SK-N-SH (cell line): ENCODE results near the gene NR2F1. TPM values are rescaled to one million over a fixed set of nuclear protein-coding genes. Genes with fewer than 3 reads are reported as not detected.

Experiments
- CTCF ChIA-PET: fragments of 300-600, 350-600 bp; formaldehyde crosslinking; extraction: SDS; loops from one replicate; lab custom pipeline; 2021; lab: Yijun Ruan, JAX
- POLR2A ChIA-PET: fragments of 350-600 bp; sonication (Branson Sonifier 250); formaldehyde crosslinking; extraction: SDS; loops from one replicate; lab custom pipeline; 2020; ENCODE audit warnings: antibody characterized with exemption, inconsistent platforms; lab: Yijun Ruan, JAX
- DNase-seq: peaks from one replicate; pipeline ENCODE4 v3.0.0; 2012
- H2AFZ ChIP-seq: fragments of 200-600 bp; sonication (generic); 2 replicates; pipeline ENCODE4 v1.8.1; 2016; ENCODE audit warnings: antibody characterized with exemption, mild to moderate bottlenecking, low read depth
- H3F3A ChIP-seq: fragments of 200-600 bp; sonication (generic); replicated peaks from 2 replicates; pipeline ENCODE3; 2016; ENCODE audit warnings: antibody characterized with exemption, mild to moderate bottlenecking; ENCODE audit not compliant: insufficient read depth
- H3K27ac ChIP-seq, 2 experiments: fragments of 200-500 bp in 1 of 2; fragments of 200-600 bp in 1 of 2; sonication (Bioruptor generic) in 1 of 2; sonication (generic), shearing (Covaris generic) in 1 of 2; 2 replicates each; pipeline versions ENCODE4 v1.5.1 to v1.6.1; 2014 to 2016; ENCODE audit warnings: low read depth in 2 of 2, inconsistent platforms in 1 of 2, low read length in 1 of 2, mild to moderate bottlenecking in 1 of 2, mixed read lengths in 1 of 2
- H3K27me3 ChIP-seq: fragments of 200-600 bp; sonication (generic), shearing (Covaris generic); 2 replicates; pipeline ENCODE4 v1.6.1; 2016; ENCODE audit warnings: mixed run types; ENCODE audit not compliant: insufficient read depth
- H3K36me3 ChIP-seq, 2 experiments: fragments of 200-500 bp in 1 of 2; fragments of 200-600 bp in 1 of 2; sonication (Bioruptor generic) in 1 of 2; sonication (generic) in 1 of 2; replicated peaks in 1 of 2; 2 replicates each; pipeline versions ENCODE3 to v1.5.1; 2014 to 2016; ENCODE audit warnings: low read length in 1 of 2, mild to moderate bottlenecking in 1 of 2; ENCODE audit not compliant: insufficient read depth in 2 of 2, control insufficient read depth in 1 of 2
- H3K4me1 ChIP-seq, 2 experiments: fragments of 200-500 bp in 1 of 2; fragments of 200-600 bp in 1 of 2; sonication (Bioruptor generic) in 1 of 2; sonication (generic), shearing (Covaris generic) in 1 of 2; 2 replicates each; pipeline versions ENCODE4 v1.5.1 to v1.6.1; 2014 to 2016; ENCODE audit warnings: low read depth in 1 of 2, low read length in 1 of 2, mixed run types in 1 of 2; ENCODE audit not compliant: insufficient read depth in 2 of 2, control insufficient read depth in 1 of 2
- H3K4me2 ChIP-seq: fragments of 200-600 bp; sonication (generic), shearing (Covaris generic); 2 replicates; pipeline ENCODE4 v1.6.1; 2017; ENCODE audit warnings: mixed run types
- H3K4me3 ChIP-seq, 2 experiments: fragments of 200-500 bp in 1 of 2; fragments of 200-600 bp in 1 of 2; sonication (Bioruptor generic) in 1 of 2; sonication (generic), shearing (Covaris generic) in 1 of 2; 2 replicates each; pipeline versions ENCODE4 v1.5.1 to v1.8.1; 2014 to 2016; ENCODE audit warnings: low read depth in 2 of 2, inconsistent platforms in 1 of 2, low read length in 1 of 2, mild to moderate bottlenecking in 1 of 2, mixed read lengths in 1 of 2, moderate library complexity in 1 of 2
- H3K79me2 ChIP-seq: fragments of 200-600 bp; sonication (generic); 2 replicates; pipeline ENCODE4 v1.8.1; 2017; ENCODE audit warnings: mild to moderate bottlenecking; ENCODE audit not compliant: insufficient read depth
- H3K9ac ChIP-seq: fragments of 200-600 bp; sonication (generic); 2 replicates; pipeline ENCODE4 v1.6.1; 2017; ENCODE audit warnings: mixed run types
- H3K9me2 ChIP-seq: fragments of 200-600 bp; sonication (generic); 2 replicates; pipeline ENCODE4 v1.6.1; 2017; ENCODE audit warnings: mixed run types
- H3K9me3 ChIP-seq: fragments of 200-600 bp; sonication (generic); 2 replicates; pipeline ENCODE4 v1.6.1; 2017; ENCODE audit warnings: mixed run types, mild to moderate bottlenecking, moderate library complexity
- H4K20me1 ChIP-seq: fragments of 200-600 bp; sonication (generic); 2 replicates; pipeline ENCODE4 v1.6.1; 2017; ENCODE audit warnings: mild to moderate bottlenecking, mixed run types; ENCODE audit not compliant: insufficient read depth
- CHD2 ChIP-seq: fragments of 150-350 bp; IDR thresholded peaks from 2 replicates; pipeline ENCODE4 v1.6.1; 2018; ENCODE audit warnings: low read length; ENCODE audit not compliant: partially characterized antibody
- EP300 ChIP-seq, 2 experiments: IDR thresholded peaks; 2 replicates each; pipeline versions ENCODE4 v1.4.0 to v1.6.1; 2012; ENCODE audit warnings: borderline replicate concordance in 1 of 2, low read depth in 1 of 2, low read length in 1 of 2
- EZH2phosphoT487 ChIP-seq: fragments of 200-600 bp; sonication (generic); IDR thresholded peaks from 2 replicates; pipeline ENCODE4 v1.6.1; 2017; ENCODE audit warnings: low read depth, mixed run types, mild to moderate bottlenecking, antibody characterized with exemption, moderate library complexity, borderline replicate concordance
- RAD21 ChIP-seq: IDR thresholded peaks from 2 replicates; pipeline ENCODE4 v1.6.1; 2012; ENCODE audit warnings: mild to moderate bottlenecking, low read length
- RCOR1 ChIP-seq: fragments of 150-350 bp; IDR thresholded peaks from 2 replicates; pipeline ENCODE4 v1.6.1; 2017; ENCODE audit warnings: antibody characterized with exemption, low read length
- RXRA ChIP-seq: IDR thresholded peaks from 2 replicates; pipeline ENCODE4 v1.4.0; 2012; ENCODE audit warnings: low read depth, mild to moderate bottlenecking, borderline replicate concordance
- TEAD4 ChIP-seq: IDR thresholded peaks from 2 replicates; pipeline ENCODE4 v1.4.0; 2012; ENCODE audit warnings: mild to moderate bottlenecking, borderline replicate concordance; ENCODE audit not compliant: insufficient read depth
- WGBS: methylation state at CpG from one replicate; pipeline ENCODE4 v1.1.6; 2017; ENCODE audit warnings: low lambda C conversion rate; 5-methylcytosine and 5-hydroxymethylcytosine counted together
- polyA plus RNA-seq, 3 experiments: library from polyadenylated mRNA; depleted of rRNA; stranded (reverse); fragments of >200 nt; gene quantifications; 2 replicates each; pipeline ENCODE4 v1.2.3, GENCODE V29; 2012
- TF ChIP-seq, protein P1 (sequence below): IDR thresholded peaks from 2 replicates; pipeline ENCODE4 v1.4.0; 2012; ENCODE audit warnings: low read depth
- TF ChIP-seq, protein P2 (sequence below): fragments of 150-350 bp; IDR thresholded peaks from 2 replicates; pipeline ENCODE4 v1.6.1; 2016; ENCODE audit warnings: mild to moderate bottlenecking, low read depth, low read length

Gene NR2F1
- polyA plus RNA-seq, 1 of the 3 experiments (the other 2 are of a cell fraction) = 47.1 TPM

DNA sequence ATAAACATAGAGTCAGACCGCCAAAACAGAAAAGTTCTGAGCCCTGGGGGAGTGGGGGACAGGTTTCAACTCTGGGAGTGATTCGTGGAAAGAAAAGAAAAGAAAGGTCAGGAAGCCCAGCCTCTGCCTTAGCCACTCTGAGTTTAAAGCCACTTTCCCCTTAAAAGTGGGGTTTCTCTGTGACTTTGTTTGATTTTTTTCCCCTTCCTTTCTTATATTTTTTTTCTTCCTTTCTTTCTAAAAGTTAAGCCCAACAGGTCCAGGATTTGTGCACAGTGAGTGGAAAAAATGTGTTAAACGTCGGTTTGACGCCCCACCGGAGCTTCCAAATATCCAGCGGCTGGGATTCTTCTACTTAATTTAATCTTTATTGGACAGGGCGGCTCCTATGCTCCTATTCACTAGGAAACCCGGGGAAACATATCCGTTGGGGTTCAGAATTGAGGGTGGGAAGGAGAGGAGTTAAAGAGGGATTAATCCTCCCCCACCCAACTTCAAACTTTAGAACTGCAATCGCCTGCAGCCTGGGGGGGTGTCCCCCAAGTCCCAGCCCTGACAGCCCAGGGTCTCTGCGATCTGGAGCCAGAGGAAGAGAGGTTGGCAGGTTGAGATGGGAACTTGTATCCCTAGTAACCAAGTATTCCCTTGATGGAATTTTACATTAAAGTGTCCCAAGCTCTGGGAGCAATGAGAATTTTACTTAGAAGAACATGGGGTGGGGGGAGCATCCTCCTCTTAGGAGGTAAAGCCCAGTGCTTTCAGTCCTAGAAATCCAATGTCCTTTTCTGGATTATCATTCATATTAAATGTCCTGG, 8.3 kb upstream of the NR2F1 start (continued):
- TF ChIP-seq EP300 (IDR thresholded peaks at IDR 0.05; ENCODE audit: borderline replicate concordance in 1 of 2, low read depth in 1 of 2, low read length in 1 of 2) (no peak), TEAD4 (no peak), RAD21 (no peak), EZH2phosphoT487 (no peak)
- TF ChIP-seq, protein P1, sequence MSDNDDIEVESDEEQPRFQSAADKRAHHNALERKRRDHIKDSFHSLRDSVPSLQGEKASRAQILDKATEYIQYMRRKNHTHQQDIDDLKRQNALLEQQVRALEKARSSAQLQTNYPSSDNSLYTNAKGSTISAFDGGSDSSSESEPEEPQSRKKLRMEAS = no peak
- TF ChIP-seq, all 33 proteins: peak for 0

DNA sequence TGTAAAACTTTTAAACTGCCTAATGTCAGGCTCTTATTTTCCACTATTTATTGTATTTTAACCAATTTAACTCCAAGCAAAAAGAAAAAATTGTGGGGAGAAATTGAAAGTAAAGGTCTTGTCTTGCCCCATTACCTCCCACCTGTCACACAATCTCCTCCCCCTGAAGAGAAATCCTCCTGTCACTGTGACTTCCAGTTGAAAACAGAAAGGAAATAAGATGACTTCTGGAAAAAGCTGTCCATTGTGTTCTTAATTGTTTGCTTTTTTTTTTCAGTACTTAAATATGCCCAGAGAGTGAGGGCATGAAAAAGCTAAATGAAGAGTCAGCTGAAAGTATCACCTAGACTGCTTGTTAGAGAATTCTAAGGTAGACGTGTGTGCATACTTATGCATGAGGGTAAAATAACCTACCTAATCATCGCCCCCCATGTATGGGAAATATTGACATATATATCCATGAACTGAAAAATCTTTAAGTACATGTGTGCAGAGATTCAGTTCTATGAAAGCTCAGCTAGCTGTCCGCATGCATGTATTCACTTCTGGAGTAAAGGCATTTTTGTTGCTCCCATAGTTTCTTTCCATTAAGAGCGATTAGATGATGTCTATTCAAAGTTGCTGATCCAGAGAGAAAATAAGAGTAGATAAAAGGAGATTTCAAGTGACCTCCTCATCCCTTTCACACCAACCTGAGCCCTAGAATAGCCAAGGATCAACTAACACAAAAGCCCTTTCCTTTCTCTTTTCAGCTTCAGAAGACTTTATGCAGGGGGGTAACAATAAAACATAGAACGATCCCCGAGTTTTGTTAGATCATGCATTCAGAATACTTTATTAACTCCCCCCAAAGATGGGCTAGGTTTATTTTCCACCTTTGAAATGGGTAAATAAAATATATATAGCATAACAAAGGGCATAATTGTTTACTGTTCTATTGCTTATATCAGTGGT, 7.3 kb upstream of the NR2F1 start:
- Histone ChIP-seq H3K27ac (no peak overlapping the region), H3K9ac (no peak overlapping the region), H3K9me2 (no peaks in the 10 kb centered on the region), H3K4me1 (peaks cover 6 to 9% of the 10 kb centered on the region in 2 experiments; a peak in 2 of 4 replicates), H3K4me3 (no peak overlapping the region), H3K36me3 (peaks cover 0 to 15% of the 10 kb centered on the region in 2 experiments), H4K20me1 (no peaks in the 10 kb centered on the region), H3F3A (peaks cover 4% of the 10 kb centered on the region), H2AFZ (no peak overlapping the region), H3K4me2 (peak overlapping the region; percentile 26; the same call in 1 of the 2 replicates), H3K9me3 (no peaks in the 10 kb centered on the region), H3K27me3 (no peaks in the 10 kb centered on the region), H3K79me2 (peaks cover 49% of the 10 kb centered on the region)
- TF ChIP-seq RXRA (no peak), RCOR1 (no peak)
- no peak for DNase-seq
- ChIA-PET CTCF (interaction anchor here (0.5 kb wide), 1 partner anchor 311 kb away, joined by 3 read pairs; no protein-coding TSS in a partner anchor), POLR2A (interaction anchor here (0.6 kb wide), 1 partner anchor 319 kb away, joined by 3 read pairs; no protein-coding TSS in a partner anchor)
- 90% methylated on average over 6 of the region's 6 CpGs for WGBS

DNA sequence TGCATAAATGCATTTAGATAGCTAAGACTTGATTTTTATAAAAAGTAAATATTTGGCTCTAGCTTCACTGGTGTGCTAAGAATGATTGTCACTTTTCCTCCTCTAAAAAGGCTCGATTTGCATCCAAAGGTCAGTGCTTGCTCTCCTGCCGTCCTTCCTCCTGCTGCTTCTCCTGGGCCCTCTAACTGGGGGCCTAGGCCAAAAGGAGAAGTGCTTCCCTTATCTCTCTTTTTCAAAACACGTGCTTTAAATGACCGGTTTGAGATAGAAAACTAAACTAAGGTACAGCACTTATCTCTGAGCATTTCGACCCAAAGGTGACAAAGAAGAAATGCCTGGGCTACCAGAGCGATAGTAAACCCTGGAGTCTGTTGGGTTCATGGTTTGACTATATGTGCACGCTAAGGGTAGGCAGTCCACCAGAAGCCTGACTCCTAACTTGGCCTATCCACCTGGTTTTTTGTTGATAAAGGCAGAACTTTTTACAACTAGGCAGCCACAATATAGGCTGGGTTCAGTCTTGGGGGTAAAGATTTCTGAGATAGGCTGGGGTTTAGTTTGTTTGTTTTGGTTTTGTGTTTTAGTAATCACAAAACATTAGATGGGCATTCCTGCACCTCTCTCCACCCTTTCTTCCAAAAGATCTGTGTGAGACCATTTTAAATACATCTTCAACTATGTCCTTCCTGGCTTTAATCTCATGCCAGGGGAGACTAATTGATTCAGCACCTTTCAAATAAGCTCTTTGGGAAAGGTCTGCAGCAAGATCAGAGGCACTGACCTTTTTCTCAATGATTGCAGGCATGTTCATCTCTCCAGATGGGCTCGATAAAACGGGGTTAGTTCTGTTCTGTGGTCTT, 5.8 kb upstream of the NR2F1 start:
- no peak for TF ChIP-seq RAD21
- TF ChIP-seq CHD2 = no peak
- TF ChIP-seq, protein P2, sequence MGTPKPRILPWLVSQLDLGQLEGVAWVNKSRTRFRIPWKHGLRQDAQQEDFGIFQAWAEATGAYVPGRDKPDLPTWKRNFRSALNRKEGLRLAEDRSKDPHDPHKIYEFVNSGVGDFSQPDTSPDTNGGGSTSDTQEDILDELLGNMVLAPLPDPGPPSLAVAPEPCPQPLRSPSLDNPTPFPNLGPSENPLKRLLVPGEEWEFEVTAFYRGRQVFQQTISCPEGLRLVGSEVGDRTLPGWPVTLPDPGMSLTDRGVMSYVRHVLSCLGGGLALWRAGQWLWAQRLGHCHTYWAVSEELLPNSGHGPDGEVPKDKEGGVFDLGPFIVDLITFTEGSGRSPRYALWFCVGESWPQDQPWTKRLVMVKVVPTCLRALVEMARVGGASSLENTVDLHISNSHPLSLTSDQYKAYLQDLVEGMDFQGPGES = no peak
- no peak for DNase-seq
- no peaks in the 10 kb centered on the region for H3K27me3 ChIP-seq
- ChIA-PET CTCF (interaction anchor here (0.7 to 1.0 kb wide), 2 partner anchors 75 to 1317 kb away, joined by 3 to 6 read pairs; no protein-coding TSS in a partner anchor), POLR2A (no interaction called here)
- H3K9me3 ChIP-seq = no peaks in the 10 kb centered on the region
- H2AFZ ChIP-seq = no peak overlapping the region
- H4K20me1 ChIP-seq = no peaks in the 10 kb centered on the region
- no peak overlapping the region for H3K9ac ChIP-seq
- peaks cover 57% of the 10 kb centered on the region for H3K79me2 ChIP-seq
- no peaks in the 10 kb centered on the region for H3K9me2 ChIP-seq
- peaks cover 6 to 9% of the 10 kb centered on the region in 2 experiments; a peak in 2 of 4 replicates for H3K4me1 ChIP-seq
- peaks cover 0 to 15% of the 10 kb centered on the region in 2 experiments for H3K36me3 ChIP-seq
- WGBS = 88% methylated on average over 8 of the region's 9 CpGs
- H3K27ac ChIP-seq = no peak overlapping the region
- H3K4me2 ChIP-seq = no peak overlapping the region
- H3K4me3 ChIP-seq = no peak overlapping the region
- peaks cover 7% of the 10 kb centered on the region for H3F3A ChIP-seq
